NOMO-1 treated with DMSO at 0.1 percent for 48 hours (cell line): Measurements from ENCODE around the gene DMPK.

Source experiments
- DNase-seq: peaks from one replicate; lab custom pipeline; 2025; ENCODE audit not compliant: unreplicated experiment; lab: John Stamatoyannopoulos, UW

The DMPK gene, protein sequence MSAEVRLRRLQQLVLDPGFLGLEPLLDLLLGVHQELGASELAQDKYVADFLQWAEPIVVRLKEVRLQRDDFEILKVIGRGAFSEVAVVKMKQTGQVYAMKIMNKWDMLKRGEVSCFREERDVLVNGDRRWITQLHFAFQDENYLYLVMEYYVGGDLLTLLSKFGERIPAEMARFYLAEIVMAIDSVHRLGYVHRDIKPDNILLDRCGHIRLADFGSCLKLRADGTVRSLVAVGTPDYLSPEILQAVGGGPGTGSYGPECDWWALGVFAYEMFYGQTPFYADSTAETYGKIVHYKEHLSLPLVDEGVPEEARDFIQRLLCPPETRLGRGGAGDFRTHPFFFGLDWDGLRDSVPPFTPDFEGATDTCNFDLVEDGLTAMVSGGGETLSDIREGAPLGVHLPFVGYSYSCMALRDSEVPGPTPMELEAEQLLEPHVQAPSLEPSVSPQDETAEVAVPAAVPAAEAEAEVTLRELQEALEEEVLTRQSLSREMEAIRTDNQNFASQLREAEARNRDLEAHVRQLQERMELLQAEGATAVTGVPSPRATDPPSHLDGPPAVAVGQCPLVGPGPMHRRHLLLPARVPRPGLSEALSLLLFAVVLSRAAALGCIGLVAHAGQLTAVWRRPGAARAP

DNA sequence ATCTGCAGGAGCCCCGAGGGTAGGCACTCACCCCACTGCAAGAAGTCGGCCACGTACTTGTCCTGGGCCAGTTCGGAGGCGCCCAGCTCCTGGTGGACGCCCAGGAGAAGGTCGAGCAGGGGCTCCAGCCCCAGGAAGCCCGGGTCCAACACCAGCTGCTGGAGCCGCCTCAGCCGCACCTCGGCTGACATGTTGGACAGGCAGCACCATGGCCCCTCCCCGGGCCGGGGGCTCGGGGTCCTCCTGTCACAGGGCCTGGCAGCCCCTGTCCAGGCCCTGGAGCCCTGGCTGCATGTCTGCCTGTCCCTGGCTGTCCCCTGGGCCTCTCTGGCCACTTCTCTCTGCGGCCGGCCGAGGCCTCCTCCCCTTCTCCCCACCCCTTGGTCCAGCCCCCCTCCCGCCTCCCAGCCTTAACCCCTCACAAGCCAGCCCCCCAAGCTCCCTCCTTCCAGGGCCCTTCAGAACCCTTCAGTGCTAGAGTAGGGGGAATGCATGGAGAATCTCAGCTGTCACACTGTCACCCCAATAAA is at the start of gene DMPK:
Gene DMPK, minus strand, starts transcription at position 329 of the 530 bp plus-strand sequence. Its CDS starts 138 bp downstream, at position 191.
- no peak for DNase-seq

DNA sequence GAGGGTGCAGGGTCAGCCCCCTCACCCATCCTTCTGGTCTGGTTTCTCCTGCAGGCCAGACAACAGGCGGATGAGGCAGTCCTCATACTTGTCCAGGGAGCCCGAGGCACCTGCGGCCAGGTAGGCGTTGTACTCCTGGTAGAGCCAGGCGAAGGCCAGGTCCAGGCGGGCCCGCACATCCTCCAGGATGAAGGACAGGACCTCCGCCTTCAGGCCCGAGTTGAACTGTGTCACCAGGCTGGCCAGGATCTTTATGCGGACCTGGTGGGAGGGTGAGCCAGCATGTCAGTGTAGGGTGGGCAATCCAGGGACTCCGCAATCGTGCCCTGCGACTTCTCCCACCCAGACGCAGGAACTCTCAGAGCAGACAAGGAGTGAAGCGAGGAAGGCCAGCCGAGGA is 46.7 kb upstream of the DMPK start:
- DNase-seq, result no peak

DNA sequence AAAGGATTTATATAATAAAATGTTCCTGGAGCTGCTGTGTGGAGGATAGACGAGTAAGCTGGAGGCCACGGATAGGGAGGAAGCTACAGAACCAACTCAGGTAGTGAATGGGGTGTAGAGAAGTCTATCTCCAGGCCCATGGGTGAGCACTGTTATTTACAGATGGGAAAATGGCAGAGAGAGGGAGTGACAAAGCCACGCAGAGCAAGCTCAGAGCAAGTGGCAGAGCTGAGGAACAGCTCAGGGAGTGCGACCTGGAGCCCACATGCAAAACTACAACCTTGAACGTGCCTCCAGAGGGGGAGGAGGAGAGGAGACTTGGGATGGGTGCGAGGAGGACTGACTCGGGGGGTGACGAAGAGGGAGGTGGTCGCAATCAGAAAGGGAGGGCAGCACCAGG is 46.2 kb upstream of the DMPK start:
- DNase-seq, result no peak

DNA sequence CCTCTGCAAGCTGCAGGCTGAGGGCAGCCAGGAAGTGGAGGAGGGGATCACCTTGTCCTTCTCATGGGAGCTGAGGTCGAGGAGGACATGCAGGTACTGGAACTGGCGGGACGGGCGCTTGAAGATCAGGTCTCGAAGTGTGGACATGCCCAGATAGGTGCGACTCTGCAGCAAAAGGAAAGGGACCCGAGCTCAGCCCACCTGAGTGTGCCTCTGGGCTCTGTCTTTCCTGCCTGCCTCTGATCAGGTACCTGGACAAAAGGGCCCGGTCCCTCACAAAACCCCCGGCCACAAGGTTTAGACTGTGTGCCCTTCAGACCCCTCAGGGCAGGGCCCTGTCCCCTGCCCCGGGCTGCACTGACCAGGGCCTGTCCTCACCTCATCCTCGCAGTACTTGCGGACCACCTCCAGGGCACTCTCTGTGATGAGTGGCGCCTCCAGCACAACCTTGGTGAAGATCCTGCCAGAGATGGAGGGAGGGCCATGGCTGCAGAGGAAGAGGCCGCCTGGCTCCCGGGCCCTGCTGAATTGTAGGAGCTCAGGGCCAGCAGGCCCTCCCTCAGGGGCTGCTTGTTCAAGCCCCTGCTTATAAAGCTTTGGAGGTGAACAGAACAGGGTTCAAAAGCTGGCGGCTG is 45.3 kb upstream of the DMPK start:
- no peak for DNase-seq

DNA sequence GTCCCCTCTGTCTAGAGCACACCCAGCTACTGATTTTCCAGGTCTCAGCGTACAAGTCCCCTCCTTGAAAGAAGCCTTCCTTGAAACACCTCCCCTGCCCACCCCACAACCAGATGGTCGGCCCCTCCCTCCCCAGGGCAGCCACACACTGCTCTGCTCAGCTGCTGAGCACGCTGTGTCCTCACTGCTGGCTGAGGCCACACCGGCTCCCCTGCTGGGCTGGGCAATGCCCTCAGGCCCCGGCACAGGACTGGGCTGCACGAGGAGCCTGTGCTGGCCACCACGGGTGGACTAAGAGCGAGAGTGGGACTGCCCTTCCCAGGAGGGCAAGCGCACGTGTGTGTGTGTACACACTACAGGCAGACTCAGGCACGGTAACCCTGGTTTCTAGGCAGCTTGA is 44.6 kb upstream of the DMPK start:
- DNase-seq, result no peak

DNA sequence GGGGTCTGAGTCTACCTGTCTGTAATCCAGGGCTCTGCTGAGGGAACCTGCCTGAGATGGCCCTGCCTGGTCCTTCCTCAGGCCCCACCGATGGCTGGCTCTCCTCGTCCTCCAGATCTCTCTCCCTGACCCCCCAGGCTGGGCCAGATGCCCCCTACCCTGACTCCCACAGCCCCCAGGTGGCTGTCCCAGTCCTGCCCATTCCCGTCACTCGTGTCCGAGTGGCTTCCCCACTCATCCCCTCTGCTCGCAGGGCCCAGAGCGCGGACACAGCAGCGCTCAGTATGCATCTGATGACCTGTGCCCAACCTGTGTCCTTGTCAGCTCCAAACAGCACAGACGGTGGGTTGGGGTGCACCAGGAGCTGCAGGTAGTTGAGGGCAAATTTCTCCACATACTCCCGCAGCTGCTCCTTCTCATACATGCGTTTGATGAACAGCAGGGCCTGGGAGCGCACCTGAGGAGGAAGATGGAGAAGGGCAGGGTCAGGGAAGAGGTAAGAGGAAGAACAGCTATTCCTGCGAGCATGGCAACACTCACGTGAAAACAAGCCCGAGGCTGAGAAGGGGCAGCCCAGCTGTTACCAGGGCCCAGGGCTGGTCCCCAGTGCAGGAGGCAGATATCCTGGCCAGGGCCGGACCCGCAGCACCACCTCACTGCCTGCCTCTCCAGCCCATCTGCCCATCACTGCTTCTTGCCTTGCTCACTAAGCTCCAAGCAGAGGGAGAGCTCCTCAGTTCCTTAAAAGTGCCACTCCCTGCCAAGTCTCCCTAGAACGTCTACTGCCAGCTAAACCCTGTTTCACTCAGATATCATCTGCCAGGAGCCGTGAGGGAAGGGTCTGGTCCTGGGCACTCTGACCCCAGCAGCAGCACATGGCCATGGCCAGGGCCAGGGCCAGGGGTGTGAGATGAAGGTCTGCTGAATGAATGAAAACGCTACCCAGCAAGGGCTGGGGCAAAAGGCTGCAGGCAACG is 43.9 kb upstream of the DMPK start:
- DNase-seq, result no peak

DNA sequence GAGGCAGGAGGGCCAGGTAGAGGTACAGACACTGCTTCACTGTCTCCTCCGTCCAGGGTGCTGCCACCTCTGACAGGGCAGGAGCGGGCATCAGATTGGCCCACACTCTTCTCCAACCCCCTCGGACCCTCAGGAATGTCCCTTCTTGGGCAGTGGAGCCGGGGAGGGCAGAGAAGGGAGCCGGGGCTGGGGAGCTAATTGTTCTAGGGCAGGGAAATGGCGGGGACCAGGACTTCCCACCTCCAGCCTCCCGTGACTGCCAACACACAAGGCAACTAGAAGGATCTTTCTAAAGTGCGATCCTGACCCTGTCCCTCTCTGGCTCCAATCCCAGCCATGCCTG is 42.9 kb upstream of the DMPK start:
- no peak for DNase-seq

DNA sequence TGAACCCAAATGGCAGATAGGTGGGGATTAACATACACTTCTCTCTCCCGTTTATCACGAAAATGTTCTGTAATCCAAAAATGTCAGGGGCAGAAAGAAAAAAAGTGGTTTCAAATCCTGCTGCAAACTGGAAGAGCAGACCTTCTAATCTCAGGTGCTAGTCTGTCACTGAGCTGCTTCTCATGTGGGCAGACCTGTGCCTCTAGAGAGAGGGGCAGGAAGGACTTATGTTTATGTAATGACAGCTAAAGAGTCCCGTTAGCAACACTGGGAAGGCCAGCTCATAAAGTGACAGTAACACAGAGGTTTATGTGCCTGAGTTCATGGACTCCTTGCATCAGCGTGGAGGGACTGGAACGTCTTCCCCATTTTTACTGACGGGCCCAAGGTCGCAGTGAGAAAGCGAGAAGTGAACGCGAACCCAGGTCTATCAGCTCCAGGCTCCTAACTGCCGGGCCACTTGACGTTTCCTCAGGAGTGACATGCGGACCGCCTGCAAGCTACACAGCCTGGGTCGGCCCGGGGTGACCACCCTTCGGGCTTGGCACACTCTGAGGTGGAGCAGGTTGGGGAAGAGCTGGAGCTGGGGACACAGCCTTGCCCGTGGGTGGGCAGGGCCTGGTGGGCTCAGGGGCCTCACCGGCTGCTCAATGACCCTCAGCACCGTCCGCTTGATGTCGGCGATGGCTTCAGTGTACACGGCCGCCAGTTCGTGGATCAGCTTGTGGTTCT is 42.4 kb upstream of the DMPK start:
- no peak for DNase-seq

DNA sequence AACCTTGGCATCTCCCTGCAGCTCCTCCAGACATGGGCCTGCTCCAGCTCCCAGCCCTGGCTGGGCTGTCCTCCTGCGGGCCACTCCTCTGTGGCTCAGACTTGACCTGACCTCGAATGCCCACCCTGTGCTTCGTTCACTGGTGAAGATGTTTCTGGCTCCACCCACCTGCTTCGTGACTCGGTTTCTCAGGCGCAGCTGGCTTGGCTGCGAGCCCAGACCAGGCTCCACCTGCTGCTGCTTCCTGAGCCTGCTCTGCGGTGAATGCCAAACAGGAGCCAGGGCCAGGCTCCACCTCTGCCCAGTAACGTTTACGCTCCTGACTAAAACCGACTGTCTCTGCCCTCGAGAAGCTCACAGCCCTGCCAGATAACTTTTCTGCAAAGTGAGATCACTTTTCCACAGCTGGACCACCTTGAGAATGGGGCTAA is 41.8 kb upstream of the DMPK start:
- DNase-seq, result no peak

DNA sequence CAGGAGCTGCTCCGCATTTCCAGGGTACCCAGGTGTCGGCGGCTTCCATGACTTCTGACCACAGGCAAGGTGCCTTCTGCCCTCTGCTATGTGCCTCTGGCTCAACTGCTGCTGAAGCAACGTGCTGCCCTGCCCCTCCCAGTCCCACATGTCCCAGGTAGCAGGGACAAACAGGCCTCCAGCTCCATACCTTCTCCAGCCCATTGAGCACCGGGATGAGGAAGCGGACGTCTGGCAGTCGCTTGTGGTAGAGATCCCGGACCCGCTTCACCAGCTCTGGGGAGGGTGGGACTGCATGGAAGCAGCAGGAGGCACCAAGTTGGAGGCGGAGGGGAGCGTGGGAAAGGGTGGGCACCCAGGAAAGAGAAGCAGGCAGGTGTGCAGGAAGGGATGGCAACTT is 40.9 kb upstream of the DMPK start:
- no peak for DNase-seq

DNA sequence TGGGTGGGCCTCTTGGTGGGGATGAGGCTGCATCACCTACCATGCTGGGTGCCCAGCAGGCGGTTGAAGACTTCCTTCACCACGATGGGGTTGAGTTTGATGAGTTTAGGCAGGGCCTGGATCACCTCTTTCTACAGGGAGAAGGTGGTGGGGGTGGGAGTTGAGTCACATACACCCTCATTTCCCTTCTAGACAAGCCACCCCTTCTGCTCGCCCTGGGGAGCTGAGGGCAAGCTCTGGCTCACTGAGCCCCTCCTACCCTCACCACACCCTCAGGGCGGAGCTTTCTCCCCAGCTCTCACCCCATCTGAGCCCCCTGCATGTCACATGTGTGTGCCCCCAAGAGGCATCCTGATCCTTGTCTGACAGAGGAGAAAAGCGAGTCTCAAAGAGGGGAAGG is 40.4 kb upstream of the DMPK start:
- no peak for DNase-seq

DNA sequence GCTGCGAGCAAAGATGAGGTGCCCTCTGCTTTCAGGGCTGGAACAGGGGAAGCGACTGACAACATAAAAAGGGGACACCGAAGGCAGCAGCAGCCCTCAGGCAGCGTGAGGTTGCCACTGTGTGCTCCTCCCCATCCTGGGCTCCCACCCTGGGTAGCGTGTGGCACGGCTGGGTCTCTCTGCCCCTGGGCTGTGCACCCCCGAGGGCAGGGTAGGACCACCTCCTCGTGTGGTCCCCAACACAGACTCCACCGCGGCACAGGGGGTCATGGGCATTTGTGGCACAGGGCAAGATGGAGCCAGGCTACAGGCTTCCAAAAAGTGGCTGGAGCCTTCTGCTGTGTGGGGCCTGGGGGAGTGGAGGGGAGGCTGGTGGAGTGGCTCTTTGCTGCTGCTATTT is 39.3 kb upstream of the DMPK start:
- no peak for DNase-seq

DNA sequence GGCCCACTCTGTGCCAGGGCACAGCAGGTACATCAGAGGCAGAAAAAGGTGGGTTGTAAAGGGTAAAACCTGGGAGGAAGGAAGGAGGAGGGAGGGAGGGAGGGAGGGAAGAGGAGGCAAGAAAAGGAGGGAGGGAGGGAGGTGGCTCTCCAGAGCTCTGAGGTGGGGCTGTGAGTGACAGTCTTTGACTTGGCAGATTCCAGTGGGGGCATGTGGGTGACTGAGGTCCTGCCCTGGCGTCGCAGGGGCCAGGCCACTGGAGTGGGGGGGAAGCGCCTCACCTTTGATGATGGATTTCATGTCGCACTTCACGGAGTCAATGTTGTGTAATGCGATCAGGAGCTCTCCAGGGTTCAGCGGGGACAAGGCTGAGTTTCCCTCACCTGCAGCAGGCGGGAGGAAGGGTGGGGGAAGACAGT is 38.8 kb upstream of the DMPK start:
- no peak for DNase-seq

DNA sequence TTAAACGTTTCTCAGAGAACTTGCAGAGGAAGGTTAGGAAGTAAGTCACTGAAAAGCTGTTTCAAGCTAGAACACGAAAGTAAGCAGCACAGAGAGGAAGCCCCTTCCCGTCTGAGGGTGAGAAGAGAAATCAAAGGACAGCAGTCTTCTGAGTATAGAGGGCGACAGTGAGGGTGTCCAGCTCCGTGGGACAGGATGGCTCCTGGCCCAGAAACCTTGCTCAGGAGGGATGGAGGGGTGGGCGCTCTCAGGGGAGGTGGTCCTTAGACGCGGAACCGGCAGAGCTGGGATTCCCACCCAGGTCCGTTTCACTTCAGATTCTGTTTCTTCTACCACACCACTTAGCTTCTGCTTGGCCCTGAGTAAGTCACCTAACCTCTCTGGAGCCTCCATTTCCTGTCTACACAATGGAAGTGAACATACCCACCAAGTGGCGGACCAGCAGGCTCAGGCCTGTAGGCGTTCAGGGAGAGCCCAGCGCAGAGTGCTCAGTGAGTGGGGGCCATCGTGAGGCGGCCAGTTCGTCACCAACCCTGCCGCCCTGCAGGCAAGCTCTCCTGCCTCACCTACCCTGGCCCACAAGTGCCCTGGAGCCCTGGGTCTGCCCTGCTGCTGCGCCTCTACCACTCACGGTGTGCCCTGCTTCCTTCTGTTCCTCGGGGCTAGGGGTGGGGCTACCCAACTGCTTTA is 38.3 kb upstream of the DMPK start:
- no peak for DNase-seq

DNA sequence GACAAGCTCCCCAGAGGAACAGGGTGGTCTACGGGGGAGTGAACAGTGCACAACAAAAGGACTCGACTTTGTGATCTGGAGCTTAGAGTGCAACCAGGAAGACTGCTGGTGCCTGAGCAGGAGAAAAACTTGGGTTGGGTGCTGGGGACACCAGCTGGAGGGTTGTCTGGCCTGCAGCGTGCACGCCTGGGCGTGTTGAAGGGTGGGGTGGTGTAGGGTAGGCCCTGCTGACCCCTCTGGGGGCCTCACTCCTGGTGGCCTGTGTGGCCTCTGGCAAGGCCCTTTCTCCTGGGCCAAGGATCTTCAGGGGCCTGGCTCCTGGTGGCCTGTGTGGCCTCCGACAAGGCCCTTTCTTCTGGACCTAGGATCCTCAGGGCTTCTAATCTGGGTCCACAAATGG is 37.5 kb upstream of the DMPK start:
- DNase-seq, result no peak

DNA sequence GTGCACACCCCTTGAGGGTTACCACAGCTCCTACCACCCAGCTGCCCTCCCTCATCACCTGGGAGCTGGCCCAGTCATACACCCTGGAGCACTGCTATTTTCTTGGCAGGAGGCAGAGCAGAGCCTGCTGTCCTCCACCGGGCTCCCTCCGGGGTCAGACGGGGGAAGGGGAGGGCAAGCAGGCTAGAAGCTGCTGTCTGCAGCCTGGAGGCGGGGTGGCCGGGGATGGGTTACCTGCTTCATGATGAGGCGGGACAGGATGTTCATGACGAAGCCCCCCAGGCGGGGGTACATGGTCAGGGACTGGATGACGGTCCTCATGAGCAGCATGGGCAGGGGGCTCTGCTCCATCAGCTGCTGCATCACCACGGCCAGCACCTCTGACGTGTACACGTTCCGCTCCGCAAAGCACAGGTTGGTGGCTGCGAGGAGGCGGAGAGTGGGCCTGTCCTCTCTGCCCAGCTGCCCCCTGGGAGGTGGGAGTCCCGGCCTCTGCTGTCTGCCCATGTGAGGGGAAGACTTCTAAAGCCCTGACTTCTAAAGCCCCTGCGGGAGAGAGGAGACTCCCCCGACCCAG is 35.5 kb upstream of the DMPK start:
- no peak for DNase-seq

DNA sequence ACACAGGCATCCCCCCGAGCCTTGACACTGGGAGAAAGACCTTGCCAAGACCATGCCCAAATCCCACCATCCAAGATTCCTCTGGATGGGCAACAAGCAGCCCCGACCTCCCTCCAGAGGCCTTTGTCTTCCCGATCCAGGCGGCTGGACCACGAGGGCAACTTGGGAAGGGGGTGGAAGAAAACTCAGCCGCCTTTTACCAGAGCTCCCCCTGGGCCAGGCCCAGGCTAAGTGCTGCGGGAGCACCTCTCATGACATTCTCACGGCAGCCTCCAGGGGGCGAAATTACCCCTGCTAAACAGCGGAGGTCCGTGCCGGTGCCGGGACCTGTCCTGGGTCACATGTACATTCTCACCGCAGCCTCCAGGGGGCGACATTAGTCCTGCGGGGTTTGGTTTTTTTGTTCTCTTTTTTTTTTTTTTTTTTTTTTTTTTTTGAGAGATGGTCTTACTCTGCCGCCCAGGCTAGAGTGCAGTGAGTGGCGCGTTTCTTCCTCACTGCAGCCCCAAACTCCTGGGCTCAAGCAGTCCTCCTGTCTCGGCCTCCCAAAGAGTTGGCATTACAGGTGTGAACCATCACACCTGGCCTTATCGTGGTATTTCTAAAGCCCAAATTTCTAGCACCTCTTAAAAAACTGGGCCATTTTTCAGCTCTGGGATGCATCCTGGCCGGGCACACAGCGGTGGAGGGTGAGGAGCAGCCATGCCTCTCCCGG is 34.9 kb upstream of the DMPK start:
- DNase-seq, result peak; percentile 87

DNA sequence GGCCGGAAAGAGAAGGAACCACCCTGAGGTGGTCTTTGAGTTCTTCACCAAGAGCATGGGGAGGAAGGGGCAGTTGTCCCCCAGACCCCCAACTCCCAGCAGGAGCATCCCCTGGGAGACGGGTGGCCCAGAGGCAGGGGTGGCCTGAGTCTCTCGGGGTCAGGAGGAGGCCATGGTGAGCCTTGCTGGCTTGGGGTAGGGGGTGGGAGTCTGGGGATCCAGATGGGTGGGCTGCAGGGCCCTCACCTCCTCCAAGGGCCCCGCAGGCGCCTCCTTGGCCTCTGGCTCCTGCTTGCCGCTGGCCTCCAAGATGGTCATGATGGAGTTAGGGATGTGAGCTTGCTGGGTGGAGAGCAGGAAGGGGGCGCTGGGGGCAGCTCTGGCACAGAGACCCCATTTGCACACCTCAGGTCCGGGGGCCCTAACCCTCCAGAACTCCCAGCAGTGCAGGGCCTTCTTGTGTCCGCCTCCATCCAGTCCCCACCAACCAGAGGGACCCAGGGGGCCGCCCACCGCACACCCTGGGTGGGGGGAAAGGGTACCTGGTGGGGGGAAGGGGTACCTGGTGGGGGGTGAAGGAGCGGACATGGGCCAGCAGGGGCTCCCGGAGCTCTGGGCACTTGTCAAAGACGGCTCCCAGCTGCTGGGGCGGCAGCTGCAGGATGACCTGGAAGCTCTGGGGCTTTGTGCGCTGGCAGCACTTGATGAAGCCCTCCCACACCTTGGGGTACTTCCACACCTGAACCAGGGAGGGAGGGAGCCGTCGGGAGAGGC is 34.1 kb upstream of the DMPK start:
- DNase-seq, result no peak
